ENCODE results near the gene GPR89B. TPM values are rescaled to one million over a fixed set of nuclear protein-coding genes. Genes with fewer than 3 reads are reported as not detected.
"Not testable (repeated sequence)": the region's sequence is repeated elsewhere in the genome, so short reads cannot be mapped to it uniquely, and the experiment has no call there.

GPR89B gene
- total RNA-seq, 4 donors from 2014 or later = 7.5 to 23.2 (median 16.1) TPM

GRCh38 chr1:147966657-147967056 is 38.4 kb downstream of the GPR89B start:
- H3K4me1 ChIP-seq; H3K9me3 ChIP-seq; H3K27ac ChIP-seq; DNase-seq (ENCODE audit: low spot score in 2 of 2); H3K4me3 ChIP-seq; H3K27me3 ChIP-seq: not testable (repeated sequence)
- no CpG with 5 or more reads among the region's 1 CpG for WGBS, 2 donors
- peaks cover 0 to 10% (median 0%) of the 10 kb centered on the region in 3 donors for H3K36me3 ChIP-seq

- DNase-seq (ENCODE audit: low spot score in 2 of 2); H3K9me3 ChIP-seq; H3K4me3 ChIP-seq; H3K27ac ChIP-seq; H3K4me1 ChIP-seq; H3K27me3 ChIP-seq: not testable (repeated sequence)
- peaks cover 0 to 16% (median 0%) of the 10 kb centered on the region in 3 donors for H3K36me3 ChIP-seq
- 83 to 95% methylated on average over 2 of the region's 6 CpGs for WGBS, 2 donors
These were observed 50.9 kb downstream of the GPR89B start for GRCh38 chr1:147978896-147979651.

- not testable (repeated sequence) for H3K27ac ChIP-seq; H3K9me3 ChIP-seq; H3K4me1 ChIP-seq; DNase-seq (ENCODE audit: low spot score in 2 of 2); H3K4me3 ChIP-seq; H3K27me3 ChIP-seq
- 79 to 85% methylated on average over 2 of the region's 2 CpGs for WGBS, 2 donors
- peaks cover 0 to 17% (median 0%) of the 10 kb centered on the region in 3 donors for H3K36me3 ChIP-seq
These were observed 57.2 kb downstream of the GPR89B start for GRCh38 chr1:147985374-147985773.

GRCh38 chr1:147987893-147988292 is 59.7 kb downstream of the GPR89B start:
- H3K36me3 ChIP-seq = not testable (repeated sequence)

GRCh38 chr1:147992916-147993315 is 64.7 kb downstream of the GPR89B start:
- DNase-seq (ENCODE audit: low spot score in 2 of 2); H3K9me3 ChIP-seq; H3K4me3 ChIP-seq; H3K27me3 ChIP-seq; H3K4me1 ChIP-seq; H3K27ac ChIP-seq: not testable (repeated sequence)
- peaks cover 0 to 15% (median 0%) of the 10 kb centered on the region in 3 donors for H3K36me3 ChIP-seq
- 88 to 98% methylated on average over 4 of the region's 4 CpGs for WGBS, 2 donors

More at GRCh38 chr1:147987893-147988292, 59.7 kb downstream of the GPR89B start:
- not testable (repeated sequence) for H3K4me3 ChIP-seq; H3K27ac ChIP-seq; H3K9me3 ChIP-seq; H3K27me3 ChIP-seq; DNase-seq (ENCODE audit: low spot score in 2 of 2); H3K4me1 ChIP-seq
- 73 to 82% methylated on average over 3 of the region's 3 CpGs for WGBS, 2 donors

GRCh38 chr1:147993400-147993799 is 65.2 kb downstream of the GPR89B start:
- H3K4me1 ChIP-seq; H3K4me3 ChIP-seq; H3K9me3 ChIP-seq; H3K27me3 ChIP-seq; DNase-seq (ENCODE audit: low spot score in 2 of 2); H3K27ac ChIP-seq: not testable (repeated sequence)
- H3K36me3 ChIP-seq = peaks cover 0 to 15% (median 0%) of the 10 kb centered on the region in 3 donors
- WGBS, 2 donors = 88 to 94% methylated on average over 4 of the region's 4 CpGs

GRCh38 chr1:147993825-147994615 is 65.8 kb downstream of the GPR89B start:
- WGBS, 2 donors = 86 to 93% methylated on average over 3 of the region's 4 CpGs
- not testable (repeated sequence) for H3K4me1 ChIP-seq; H3K27ac ChIP-seq; DNase-seq (ENCODE audit: low spot score in 2 of 2); H3K4me3 ChIP-seq; H3K27me3 ChIP-seq; H3K9me3 ChIP-seq
- H3K36me3 ChIP-seq = peaks cover 0 to 15% (median 0%) of the 10 kb centered on the region in 3 donors

GRCh38 chr1:147996088-147996487 is 67.9 kb downstream of the GPR89B start:
- not testable (repeated sequence) for H3K27ac ChIP-seq; DNase-seq (ENCODE audit: low spot score in 2 of 2); H3K27me3 ChIP-seq; H3K36me3 ChIP-seq; H3K4me3 ChIP-seq; H3K4me1 ChIP-seq; H3K9me3 ChIP-seq
- 92 to 100% methylated on average over 1 of the region's 2 CpGs for WGBS, 2 donors

- not testable (repeated sequence) for DNase-seq (ENCODE audit: low spot score in 2 of 2); H3K27ac ChIP-seq; H3K4me1 ChIP-seq; H3K9me3 ChIP-seq; H3K36me3 ChIP-seq; H3K4me3 ChIP-seq
- peaks cover 0 to 11% of the 10 kb centered on the region in 2 donors for H3K27me3 ChIP-seq
- 100% methylated on average over 2 of the region's 4 CpGs; no CpG with 5 or more reads in 1 of the 2 donors for WGBS, 2 donors
These were observed 79.5 kb downstream of the GPR89B start for GRCh38 chr1:148007724-148008123.

GRCh38 chr1:148010527-148010926 is 82.3 kb downstream of the GPR89B start:
- no peak for DNase-seq (ENCODE audit: low spot score in 2 of 2)
- Histone ChIP-seq H3K4me1 (peaks cover 0 to 13% (median 2%) of the 10 kb centered on the region in 4 donors), H3K27me3 (peaks cover 0 to 28% of the 10 kb centered on the region in 2 donors), H3K36me3 (no peaks in the 10 kb centered on the region), H3K4me3 (no peak overlapping the region), H3K9me3 (no peaks in the 10 kb centered on the region), H3K27ac (no peak overlapping the region)
- TF ChIP-seq CTCF (IDR thresholded peaks at IDR 0.05) = no peak
- no peak for TF ChIP-seq EP300 (IDR thresholded peaks at IDR 0.05)
- no peak for TF ChIP-seq POLR2A (IDR thresholded peaks at IDR 0.05)
- 57 to 74% methylated on average over 1 of the region's 1 CpG for WGBS, 2 donors

- H3K36me3 ChIP-seq; H3K27ac ChIP-seq; H3K4me3 ChIP-seq; DNase-seq (ENCODE audit: low spot score in 2 of 2); H3K9me3 ChIP-seq: not testable (repeated sequence)
- WGBS, 2 donors = 22 to 32% methylated on average over 27 to 30 of the region's 48 CpGs
- Histone ChIP-seq H3K4me1 (peaks cover 0 to 13% (median 2%) of the 10 kb centered on the region in 4 donors), H3K27me3 (peaks cover 0 to 28% of the 10 kb centered on the region in 2 donors)
These were observed 85.2 kb downstream of the GPR89B start for GRCh38 chr1:148013177-148014144.

All from tibial nerve (tissue), 4 donors.